Adrenal gland (tissue), 12 donors: ENCODE measurements around the gene PANK2. TPM values are rescaled to one million over a fixed set of nuclear protein-coding genes. Genes with fewer than 3 reads are reported as not detected.

ENCODE experiments used
- DNase-seq, 7 donors: peaks; one replicate each; pipeline ENCODE4 v3.0.0-alpha.2; 2019 to 2020
- H3K27ac ChIP-seq, 5 donors: fragments of 200-600 bp; sonication (generic) in 4 of 5; 1 replicate in 3 of 5; 2 replicates in 2 of 5; pipeline versions ENCODE4 v1.5.1 to v1.8.0; 2016 to 2020; ENCODE audit warnings: mild to moderate bottlenecking in 1 of 5
- H3K27me3 ChIP-seq: fragments of 200-600 bp; 2 replicates; pipeline ENCODE4 v1.8.0; 2021
- H3K36me3 ChIP-seq, 2 donors: fragments of 200-600 bp; replicated peaks in 1 of 2; 1 replicate in 1 of 2; 2 replicates in 1 of 2; pipeline versions ENCODE4 v1.5.1 to v1.8.0; 2018 to 2022
- H3K4me1 ChIP-seq, 2 donors: fragments of 200-600 bp; replicated peaks in 1 of 2; 1 replicate in 1 of 2; 2 replicates in 1 of 2; pipeline versions ENCODE4 v1.5.1 to v1.8.0; 2018 to 2021
- H3K4me3 ChIP-seq, 4 donors: fragments of 200-600 bp; sonication (generic) in 3 of 4; one replicate each; pipeline ENCODE4 v1.5.1; 2016 to 2018
- H3K9me3 ChIP-seq, 3 donors: fragments of 200-600 bp; sonication (generic) in 1 of 3; replicated peaks in 1 of 3; 1 replicate in 2 of 3; 2 replicates in 1 of 3; pipeline versions ENCODE4 v1.5.1 to v1.8.0; 2016 to 2021
- POLR2A ChIP-seq, 2 donors: fragments of 450-650 bp; IDR thresholded peaks; one replicate each; pipeline ENCODE4 v1.6.1; 2017; ENCODE audit warnings: antibody characterized with exemption in 2 of 2, mild to moderate bottlenecking in 2 of 2, moderate library complexity in 1 of 2
- WGBS, 4 donors: extraction: QIAGEN DNeasy Blood & Tissue Kit in 2 of 4; methylation state at CpG; one replicate each; pipeline versions ENCODE4 v1.1.5 to v1.1.7; 2013 to 2017; 5-methylcytosine and 5-hydroxymethylcytosine counted together
- intact Hi-C, 2 donors: fragments of 100-400 bp; cut with DNase I; formaldehyde crosslinking; loops; one replicate each; pipeline versions ENCODE4 v1.14.1 to v1.15.0; 2022 to 2023
- polyA plus RNA-seq, 3 donors: library from polyadenylated mRNA; stranded (reverse); fragments of 200-250 nt in 2 of 3; fragments of 350-450 nt in 1 of 3; fragmentation: Illumina TruSeq in 1 of 3; extraction: RNeasy Lipid Tissue Mini Kit (QIAGEN cat#74804) in 1 of 3; gene quantifications; one replicate each; pipeline ENCODE4 v1.2.3, GENCODE V29; 2013 to 2014
- total RNA-seq, 9 donors: library from RNA; depleted of rRNA in 4 of 9; stranded (reverse); fragments of >200 nt in 4 of 9; fragments of 120-200 nt in 1 of 9; fragmentation: NEBNext Ultra II Directional in 1 of 9; extraction: Animal tissue kit (Norgen Biotek cat#: 25700) in 1 of 9; gene quantifications; one replicate each; pipeline versions ENCODE4 v1.1.0 to v1.2.4, GENCODE V29; 2013 to 2023
- TF ChIP-seq, protein P1 (sequence below), 6 experiments: fragments of 450-650 bp in 4 of 6; fragments of 200-600 bp in 2 of 6; sonication (generic) in 1 of 6; IDR thresholded peaks; 1 replicate in 5 of 6; 2 replicates in 1 of 6; pipeline versions ENCODE4 v1.5.1 to v1.8.0; 2016 to 2021; ENCODE audit warnings: antibody characterized with exemption in 6 of 6, mild to moderate bottlenecking in 2 of 6, moderate library complexity in 1 of 6
- donor health status: healthy with polysubstance abuse.
- donor health status: Bipolar disorder and iron deficiency.
- donor health status: DM: yes; HTN: yes; CAD: no.
- donor health status: DM: no; HTN: no; CAD: no.
- donor health status: DM: no; HTN: no; CAD: no.
- donor health status: DM: yes; HTN: yes; CAD: no.

PANK2 gene
- total and polyA plus RNA-seq, 12 donors: 32.5 to 70.1 (median 46.9) TPM

DNA sequence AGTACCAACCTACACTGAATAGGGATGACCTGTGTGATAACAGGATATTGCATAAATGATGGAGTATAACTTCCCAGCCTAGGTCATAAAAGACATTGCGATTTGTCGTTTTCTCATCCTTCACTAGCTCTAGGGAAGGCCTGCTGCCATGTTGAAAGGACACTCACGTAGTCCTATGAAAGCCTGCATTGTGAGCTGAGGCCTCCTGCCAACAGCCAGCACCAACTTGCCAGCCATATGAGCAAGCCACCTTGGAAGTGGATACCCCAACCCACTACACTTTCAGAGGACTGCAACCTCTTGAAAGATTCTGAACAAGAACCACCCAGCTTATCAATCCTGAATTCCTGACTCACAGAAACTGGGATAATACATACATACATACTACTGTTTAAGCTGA, 3.5 kb upstream of the PANK2 start:
- no peak overlapping the region for H3K4me3 ChIP-seq
- DNase-seq: peak in 1 of 7 donors; percentile 6
- peaks cover 10 to 14% of the 10 kb centered on the region in 2 donors for H3K4me1 ChIP-seq
- TF ChIP-seq POLR2A (IDR thresholded peaks at IDR 0.05): no peak
- TF ChIP-seq, protein P1, sequence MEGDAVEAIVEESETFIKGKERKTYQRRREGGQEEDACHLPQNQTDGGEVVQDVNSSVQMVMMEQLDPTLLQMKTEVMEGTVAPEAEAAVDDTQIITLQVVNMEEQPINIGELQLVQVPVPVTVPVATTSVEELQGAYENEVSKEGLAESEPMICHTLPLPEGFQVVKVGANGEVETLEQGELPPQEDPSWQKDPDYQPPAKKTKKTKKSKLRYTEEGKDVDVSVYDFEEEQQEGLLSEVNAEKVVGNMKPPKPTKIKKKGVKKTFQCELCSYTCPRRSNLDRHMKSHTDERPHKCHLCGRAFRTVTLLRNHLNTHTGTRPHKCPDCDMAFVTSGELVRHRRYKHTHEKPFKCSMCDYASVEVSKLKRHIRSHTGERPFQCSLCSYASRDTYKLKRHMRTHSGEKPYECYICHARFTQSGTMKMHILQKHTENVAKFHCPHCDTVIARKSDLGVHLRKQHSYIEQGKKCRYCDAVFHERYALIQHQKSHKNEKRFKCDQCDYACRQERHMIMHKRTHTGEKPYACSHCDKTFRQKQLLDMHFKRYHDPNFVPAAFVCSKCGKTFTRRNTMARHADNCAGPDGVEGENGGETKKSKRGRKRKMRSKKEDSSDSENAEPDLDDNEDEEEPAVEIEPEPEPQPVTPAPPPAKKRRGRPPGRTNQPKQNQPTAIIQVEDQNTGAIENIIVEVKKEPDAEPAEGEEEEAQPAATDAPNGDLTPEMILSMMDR (IDR thresholded peaks at IDR 0.05): no peak
- whole genome bisulfite sequencing, 4 donors: 91 to 97% (median 92%) methylated on average over 3 of the region's 3 CpGs
- H3K9me3 ChIP-seq: no peaks in the 10 kb centered on the region
- no peak overlapping the region for H3K27ac ChIP-seq
- intact Hi-C loops: loop anchor here (5.0 to 10.0 kb wide), 5 partner anchors 122 to 207 kb away; no protein-coding TSS in a partner anchor
- no peaks in the 10 kb centered on the region for H3K36me3 ChIP-seq
- H3K27me3 ChIP-seq: no peaks in the 10 kb centered on the region

DNA sequence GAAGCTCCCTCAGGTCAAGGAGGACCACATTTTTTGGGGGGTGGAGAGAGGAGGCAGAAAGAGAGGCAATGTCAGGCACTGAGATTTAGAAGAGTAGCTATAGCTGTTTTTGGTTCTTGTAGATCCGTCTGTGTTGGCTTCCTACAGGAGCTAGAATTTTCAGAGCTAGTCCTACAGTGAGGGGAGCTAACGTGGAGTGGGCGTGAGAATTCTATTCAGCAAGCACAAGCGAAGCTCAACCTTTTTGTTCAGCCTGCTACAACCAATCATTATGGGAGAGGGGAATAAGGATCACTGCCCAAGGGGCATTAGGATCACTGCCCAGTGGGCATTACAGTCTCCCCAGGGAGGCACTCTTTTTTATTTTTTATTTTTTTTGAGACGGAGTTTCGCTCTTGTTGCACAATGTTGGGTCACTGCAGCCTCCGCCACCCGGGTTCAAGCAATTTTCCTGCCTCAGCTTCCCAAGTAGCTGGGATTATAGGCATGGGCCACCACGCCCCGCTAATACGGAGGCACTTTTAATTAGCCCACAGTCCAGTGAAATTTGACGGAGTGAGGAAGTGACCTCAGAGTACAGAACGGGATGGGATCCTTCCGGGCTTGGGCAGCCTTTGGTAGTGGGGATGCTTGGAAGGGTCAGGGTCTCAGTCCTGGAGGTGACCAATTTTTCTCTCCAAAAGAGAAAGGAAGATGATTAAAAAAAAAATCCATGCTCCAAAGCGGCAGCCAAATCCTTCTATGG, 1.1 kb upstream of the PANK2 start:
- H3K36me3 ChIP-seq: no peaks in the 10 kb centered on the region

DNA sequence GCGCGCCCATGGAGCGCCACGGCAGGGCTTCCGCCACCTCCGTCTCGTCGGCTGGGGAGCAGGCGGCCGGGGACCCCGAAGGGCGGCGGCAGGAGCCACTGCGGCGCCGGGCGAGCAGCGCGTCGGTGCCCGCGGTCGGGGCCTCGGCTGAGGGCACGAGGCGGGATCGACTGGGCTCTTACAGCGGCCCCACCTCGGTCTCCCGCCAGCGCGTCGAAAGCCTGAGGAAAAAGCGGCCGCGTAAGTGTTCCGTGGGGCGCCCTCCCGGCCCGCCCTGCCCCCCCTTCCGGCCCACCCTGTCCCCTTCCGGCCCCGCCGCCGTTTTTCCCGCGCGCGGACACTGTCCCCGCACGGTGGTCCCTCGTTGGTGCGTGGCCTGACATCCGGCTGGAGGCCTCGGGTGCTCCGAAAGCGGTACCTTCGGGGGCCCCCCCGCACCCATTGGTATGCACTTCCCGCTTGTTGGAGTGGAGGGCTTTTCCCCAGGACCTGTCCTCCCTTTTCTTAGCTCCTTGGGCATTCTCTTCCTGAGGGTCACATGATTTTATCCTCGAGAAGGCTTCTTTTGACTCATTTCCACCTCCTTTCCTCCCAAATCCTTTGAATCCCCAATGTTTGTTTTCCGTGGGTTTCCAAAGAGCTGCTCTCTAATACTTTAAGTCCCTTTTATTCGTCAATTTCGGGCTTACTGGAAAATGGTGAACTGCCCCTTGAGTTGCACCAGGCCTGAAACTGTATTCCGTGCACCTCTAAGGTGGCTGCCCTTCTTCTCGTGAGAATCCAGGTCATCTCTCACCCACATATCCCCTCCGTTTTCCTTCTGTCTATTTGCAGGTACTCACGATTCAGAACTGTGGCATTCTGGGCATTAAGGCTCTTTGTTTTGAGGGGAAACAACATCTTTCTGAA, 556 bp downstream of the PANK2 start:
- no peak for TF ChIP-seq POLR2A (IDR thresholded peaks at IDR 0.05)
- TF ChIP-seq, protein P1 (IDR thresholded peaks at IDR 0.05): no peak
- H3K36me3 ChIP-seq: no peaks in the 10 kb centered on the region
- peaks cover 30 to 54% of the 10 kb centered on the region in 2 donors for H3K4me1 ChIP-seq
- H3K27ac ChIP-seq: peak overlapping the region; percentile 70 to 97 (median 90)
- DNase-seq: peak in 5 of 7 donors; percentile 30 to 56 (median 39)
- intact Hi-C loops: loop anchor here (5.0 to 10.0 kb wide), 6 partner anchors 118 to 203 kb away; no protein-coding TSS in a partner anchor
- H3K4me3 ChIP-seq: peak overlapping the region; percentile 56 to 100 (median 84)
- 0 to 1% (median 0%) methylated on average over 10 to 68 of the region's 68 CpGs for WGBS, 4 donors
- no peaks in the 10 kb centered on the region for H3K27me3 ChIP-seq
- no peaks in the 10 kb centered on the region for H3K9me3 ChIP-seq

More for the DNA sequence above, 1.1 kb upstream of the PANK2 start:
- DNase-seq: peak in 4 of 7 donors; percentile 32 to 35 (median 34)
- Histone ChIP-seq H3K4me3 (peak overlapping the region; percentile 29 to 93 (median 80)), H3K27me3 (no peaks in the 10 kb centered on the region), H3K9me3 (no peaks in the 10 kb centered on the region), H3K4me1 (peaks cover 27 to 37% of the 10 kb centered on the region in 2 donors), H3K27ac (peak overlapping the region; percentile 75 to 97 (median 88))
- WGBS, 4 donors: 16 to 23% (median 21%) methylated on average over 15 of the region's 15 CpGs
- intact Hi-C loops: loop anchor here (5.0 to 10.0 kb wide), 5 partner anchors 119 to 204 kb away; no protein-coding TSS in a partner anchor
- TF ChIP-seq, protein P1 (IDR thresholded peaks at IDR 0.05): no peak
- TF ChIP-seq POLR2A (IDR thresholded peaks at IDR 0.05): no peak

DNA sequence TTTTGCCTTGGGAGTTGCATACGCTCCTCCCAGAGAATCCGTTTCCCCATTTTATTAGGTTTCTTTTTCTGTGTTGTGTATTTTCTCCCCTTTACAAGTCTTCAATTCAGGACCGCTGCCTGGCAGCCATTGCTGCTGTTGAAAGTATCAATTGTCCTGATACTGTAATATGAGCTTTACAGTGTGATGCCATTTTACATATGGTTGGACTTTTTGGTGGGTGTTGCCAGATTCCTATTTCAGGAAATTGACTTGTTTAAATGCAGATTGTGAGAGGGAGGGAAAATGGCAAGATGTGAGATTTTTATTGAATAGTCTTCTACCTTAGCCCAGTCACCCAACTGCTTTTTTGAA, 1.2 kb downstream of the PANK2 start:
- peak overlapping the region; percentile 56 to 100 (median 84) for H3K4me3 ChIP-seq
- peak overlapping the region; percentile 42 to 97 (median 90) for H3K27ac ChIP-seq
- WGBS, 4 donors: 0 to 1% (median 0%) methylated on average over 3 of the region's 3 CpGs
- peak in 1 of 7 donors; percentile 15 for DNase-seq
- intact Hi-C loops: loop anchor here in 1 of 2 donors (5.0 kb wide), 1 partner anchor 197 kb away; no protein-coding TSS in a partner anchor
- no peaks in the 10 kb centered on the region for H3K36me3 ChIP-seq
- peaks cover 30 to 60% of the 10 kb centered on the region in 2 donors for H3K4me1 ChIP-seq
- no peaks in the 10 kb centered on the region for H3K27me3 ChIP-seq
- no peaks in the 10 kb centered on the region for H3K9me3 ChIP-seq
- TF ChIP-seq, protein P1 (IDR thresholded peaks at IDR 0.05): no peak
- TF ChIP-seq POLR2A (IDR thresholded peaks at IDR 0.05): no peak
